Panc1 (cell line): ENCODE results near the gene FAAP100. TPM values are rescaled to one million over a fixed set of nuclear protein-coding genes. Genes with fewer than 3 reads are reported as not detected.

ENCODE experiments used
- ATAC-seq: fragments of 200-7000 bp; cut with Tn5 transposase; 2 replicates; pipeline ENCODE4 v1.9.1; 2020; ENCODE audit warnings: mild to moderate bottlenecking, moderate library complexity
- BruUV-seq: library from RNA; stranded (reverse); fragments of 400-500 nt; replicated peaks from 2 replicates; lab custom pipeline; 2021; lab: Mats Ljungman, UMichigan
- CTCF ChIA-PET: fragments of 300-600 bp; sonication (Branson Sonifier 250); formaldehyde crosslinking; loops from one replicate; lab custom pipeline; 2022; ENCODE audit warnings: antibody characterized with exemption; lab: Charles Lee
- POLR2A ChIA-PET: fragments of 300-600 bp; sonication (Branson Sonifier 250); formaldehyde crosslinking; loops from one replicate; lab custom pipeline; 2022; ENCODE audit warnings: antibody characterized with exemption; lab: Charles Lee
- DNase-seq: peaks from one replicate; pipeline ENCODE4 v3.0.0-alpha.2; 2010; ENCODE audit warnings: low read depth, low spot score
- H3K27ac ChIP-seq: 2 replicates; pipeline ENCODE4 v1.5.1; 2011; ENCODE audit warnings: mild to moderate bottlenecking, low read length, inconsistent platforms
- H3K27me3 ChIP-seq: fragments of 200-500 bp; sonication (Bioruptor generic); 2 replicates; pipeline ENCODE4 v1.6.0; 2014; ENCODE audit warnings: low read length, inconsistent platforms; ENCODE audit not compliant: control insufficient read depth, insufficient read depth
- H3K36me3 ChIP-seq: fragments of 200-500 bp; sonication (Bioruptor generic); 2 replicates; pipeline ENCODE4 v1.5.1; 2014; ENCODE audit warnings: inconsistent platforms, mild to moderate bottlenecking, low read length, moderate library complexity; ENCODE audit not compliant: control insufficient read depth, insufficient read depth
- H3K4me1 ChIP-seq: 2 replicates; pipeline ENCODE4 v1.5.1; 2011; ENCODE audit warnings: inconsistent platforms, mild to moderate bottlenecking, low read length, moderate library complexity; ENCODE audit not compliant: control insufficient read depth, insufficient read depth
- H3K4me3 ChIP-seq, 2 experiments: 2 replicates each; pipeline ENCODE4 v1.5.1; 2011 to 2012; ENCODE audit warnings: low read depth in 2 of 2, low read length in 2 of 2, mild to moderate bottlenecking in 2 of 2, inconsistent platforms in 1 of 2, moderate library complexity in 1 of 2
- H3K9me3 ChIP-seq: fragments of 200-500 bp; sonication (Bioruptor generic); 2 replicates; pipeline ENCODE4 v1.5.1; 2014; ENCODE audit warnings: low read depth, mild to moderate bottlenecking, inconsistent platforms, low read length, moderate library complexity; ENCODE audit not compliant: control insufficient read depth, insufficient read depth
- CTCF ChIP-seq: fragments of 450-650 bp; IDR thresholded peaks from 2 replicates; pipeline ENCODE4 v1.5.1; 2017; ENCODE audit warnings: mild to moderate bottlenecking
- POLR2AphosphoS5 ChIP-seq: IDR thresholded peaks from 2 replicates; pipeline ENCODE4 v1.6.1; 2012; ENCODE audit warnings: mild to moderate bottlenecking, low read depth, low read length, moderate library complexity
- REST ChIP-seq, 2 experiments: IDR thresholded peaks; 2 replicates each; pipeline ENCODE4 v1.6.1; 2011 to 2012; ENCODE audit warnings: low read depth in 2 of 2, control low read depth in 1 of 2, low read length in 1 of 2, mild to moderate bottlenecking in 1 of 2, moderate library complexity in 1 of 2; ENCODE audit not compliant: insufficient read depth in 1 of 2
- SIN3A ChIP-seq: IDR thresholded peaks from 2 replicates; pipeline ENCODE4 v1.6.1; 2012; ENCODE audit warnings: low read depth, mild to moderate bottlenecking, low read length, moderate library complexity, borderline replicate concordance; ENCODE audit not compliant: insufficient read depth
- TCF7L2 ChIP-seq: IDR thresholded peaks from 2 replicates; pipeline ENCODE4 v1.6.1; 2011; ENCODE audit warnings: mild to moderate bottlenecking, low read depth, low read length, inconsistent platforms
- in situ Hi-C: cut with HindIII; loops from 2 replicates; pipeline ENCODE4 v1.10.0; 2016; ENCODE audit warnings: low sequenced_read_pairs, low pct_unique_long_range_greater_than_20kb
- intact Hi-C: fragments of 100-400 bp; cut with micrococcal nuclease; formaldehyde crosslinking; loops from one replicate; pipeline ENCODE4 v1.10.0; 2022; ENCODE audit not compliant: unreplicated experiment
- total RNA-seq: library from RNA; stranded (reverse); gene quantifications from one replicate; pipeline ENCODE4 v1.2.1, GENCODE V29; 2021; ENCODE audit not compliant: unreplicated experiment

Gene FAAP100
- total RNA-seq, 1 experiment from 2014 or later = 265 TPM

GRCh38 chr17:81528651-81529436 is 23.3 kb downstream of the FAAP100 start:
- Histone ChIP-seq H3K4me3 (no peak overlapping the region), H3K36me3 (no peaks in the 10 kb centered on the region), H3K9me3 (no peaks in the 10 kb centered on the region), H3K27me3 (no peaks in the 10 kb centered on the region), H3K27ac (no peak overlapping the region), H3K4me1 (peaks cover 11% of the 10 kb centered on the region)
- intact Hi-C loops (no loop called here), in situ Hi-C loops (no loop called here)
- ChIA-PET CTCF (interaction anchor here (0.5 kb wide), 1 partner anchor 51 kb away, joined by 4 read pairs; no protein-coding TSS in a partner anchor), POLR2A (interaction anchor here (1.2 kb wide), 1 partner anchor 10 kb away, joined by 8 read pairs; no protein-coding TSS in a partner anchor)
- DNase-seq (no peak), ATAC-seq (no peak)
- BruUV-seq = no TSS peak
- TF ChIP-seq REST (IDR thresholded peaks at IDR 0.05; ENCODE audit: insufficient read depth in 1 of 2, low read depth in 2 of 2, low read length in 1 of 2) (no peak), POLR2AphosphoS5 (peak; percentile 93; the same call in 1 of the 2 replicates), CTCF (no peak), TCF7L2 (peak; percentile 56; the same call in 1 of the 2 replicates), SIN3A (peak; percentile 46; the same call in 1 of the 2 replicates)

- CTCF ChIA-PET = interaction anchor here (0.5 kb wide), 1 partner anchor 50 kb away, joined by 4 read pairs; no protein-coding TSS in a partner anchor
- H3K27ac ChIP-seq = no peak overlapping the region
- H3K4me3 ChIP-seq = no peak overlapping the region
- peaks cover 11% of the 10 kb centered on the region for H3K4me1 ChIP-seq
- BruUV-seq = no TSS peak
- in situ Hi-C loops (no loop called here), intact Hi-C loops (no loop called here)
- ATAC-seq = no peak
- no peak for TF ChIP-seq TCF7L2
- TF ChIP-seq POLR2AphosphoS5 = 0 out of 2 replicates have a peak, but pooled peaks have one; percentile 5
- no peak for TF ChIP-seq REST (IDR thresholded peaks at IDR 0.05; ENCODE audit: insufficient read depth in 1 of 2, low read depth in 2 of 2, low read length in 1 of 2)
- H3K36me3 ChIP-seq = no peaks in the 10 kb centered on the region
- H3K27me3 ChIP-seq = no peaks in the 10 kb centered on the region
- DNase-seq = no peak
- POLR2A ChIA-PET = interaction anchor here (1.2 kb wide), 1 partner anchor 10 kb away, joined by 8 read pairs; no protein-coding TSS in a partner anchor
- H3K9me3 ChIP-seq = no peaks in the 10 kb centered on the region
These were observed 23.8 kb downstream of the FAAP100 start for GRCh38 chr17:81528384-81528650.
